AG10803 (cell line): Measurements from ENCODE around the gene CDH12.
"Not testable (repeated sequence)": the region's sequence is repeated elsewhere in the genome, so short reads cannot be mapped to it uniquely, and the experiment has no call there.

Source experiments
- DNase-seq: peaks from one replicate; pipeline ENCODE4 v3.0.0; 2010; ENCODE audit warnings: low read depth
- H3K4me3 ChIP-seq: 2 replicates; pipeline ENCODE4 v1.5.1; 2011; ENCODE audit warnings: mild to moderate bottlenecking, low read length, control low read depth
- CTCF ChIP-seq: conservative IDR thresholded peaks from 2 replicates; pipeline ENCODE4 v1.5.1; 2011; ENCODE audit warnings: mild to moderate bottlenecking, low read length, control low read depth, inconsistent platforms

Gene CDH12

GRCh38 chr5:22306011-22306410 is 547.1 kb downstream of the CDH12 start:
- no peak for DNase-seq
- no peak for TF ChIP-seq CTCF
- H3K4me3 ChIP-seq: no peak overlapping the region

- H3K4me3 ChIP-seq: no peak overlapping the region
- DNase-seq: no peak
- TF ChIP-seq CTCF: no peak
These were observed 557.3 kb downstream of the CDH12 start for GRCh38 chr5:22295832-22296231.

- no peak for TF ChIP-seq CTCF
- DNase-seq: no peak
- no peak overlapping the region for H3K4me3 ChIP-seq
These were observed 560.0 kb downstream of the CDH12 start for GRCh38 chr5:22293147-22293546.

GRCh38 chr5:22278164-22278563 is 575.0 kb downstream of the CDH12 start:
- no peak for TF ChIP-seq CTCF
- DNase-seq: no peak
- H3K4me3 ChIP-seq: no peak overlapping the region

GRCh38 chr5:22277006-22277405 is 576.1 kb downstream of the CDH12 start:
- no peak for DNase-seq

GRCh38 chr5:22265855-22266254 is 587.3 kb downstream of the CDH12 start:
- DNase-seq, H3K4me3 ChIP-seq: not testable (repeated sequence)

More at GRCh38 chr5:22277006-22277405, 576.1 kb downstream of the CDH12 start:
- TF ChIP-seq CTCF: no peak
- no peak overlapping the region for H3K4me3 ChIP-seq

GRCh38 chr5:22258139-22258538 is 595.0 kb downstream of the CDH12 start:
- TF ChIP-seq CTCF: no peak
- DNase-seq: no peak
- H3K4me3 ChIP-seq: no peak overlapping the region

GRCh38 chr5:22250528-22250927 is 602.6 kb downstream of the CDH12 start:
- DNase-seq: no peak
- TF ChIP-seq CTCF: no peak
- H3K4me3 ChIP-seq: no peak overlapping the region
